ENCODE measurements around the gene CFAP57. TPM values are rescaled to one million over a fixed set of nuclear protein-coding genes. Genes with fewer than 3 reads are reported as not detected.

CFAP57 gene
- total RNA-seq, result under 1 TPM in 1 of 4 donors, not detected in 3; 0.44 TPM

GRCh38 chr1:43171876-43172526, at the start of gene CFAP57, which contains the start of gene EBNA1BP2:
Gene CFAP57 (plus strand): TSS chr1:43172330. CDS start chr1:43172754, 424 bp downstream.
Gene EBNA1BP2 (minus strand): TSS chr1:43172290. CDS start chr1:43172118, 172 bp downstream.
- TF ChIP-seq CTCF (IDR thresholded peaks at IDR 0.05; ENCODE audit: low read depth), result no peak

- no peak for TF ChIP-seq CTCF (IDR thresholded peaks at IDR 0.05; ENCODE audit: low read depth)
Observed at GRCh38 chr1:43123031-43123430, 49.1 kb upstream of the CFAP57 start.

- TF ChIP-seq CTCF (IDR thresholded peaks at IDR 0.05; ENCODE audit: low read depth), result no peak
Observed at GRCh38 chr1:43128816-43129215, 43.3 kb upstream of the CFAP57 start.

- TF ChIP-seq CTCF (IDR thresholded peaks at IDR 0.05; ENCODE audit: low read depth), result no peak
Observed at GRCh38 chr1:43129426-43129825, 42.7 kb upstream of the CFAP57 start.

GRCh38 chr1:43134068-43134467, 38.1 kb upstream of the CFAP57 start:
- TF ChIP-seq CTCF (IDR thresholded peaks at IDR 0.05; ENCODE audit: low read depth), result no peak

- no peak for TF ChIP-seq CTCF (IDR thresholded peaks at IDR 0.05; ENCODE audit: low read depth)
Observed at GRCh38 chr1:43134640-43135039, 37.5 kb upstream of the CFAP57 start.

- TF ChIP-seq CTCF (IDR thresholded peaks at IDR 0.05; ENCODE audit: low read depth), result no peak
Observed at GRCh38 chr1:43135857-43136781, 36.0 kb upstream of the CFAP57 start.
